ENCODE results near the gene ACSM4. TPM values are rescaled to one million over a fixed set of nuclear protein-coding genes. Genes with fewer than 3 reads are reported as not detected.

ACSM4 gene
- total RNA-seq, 1 donor from 2014 or later = not detected

DNA sequence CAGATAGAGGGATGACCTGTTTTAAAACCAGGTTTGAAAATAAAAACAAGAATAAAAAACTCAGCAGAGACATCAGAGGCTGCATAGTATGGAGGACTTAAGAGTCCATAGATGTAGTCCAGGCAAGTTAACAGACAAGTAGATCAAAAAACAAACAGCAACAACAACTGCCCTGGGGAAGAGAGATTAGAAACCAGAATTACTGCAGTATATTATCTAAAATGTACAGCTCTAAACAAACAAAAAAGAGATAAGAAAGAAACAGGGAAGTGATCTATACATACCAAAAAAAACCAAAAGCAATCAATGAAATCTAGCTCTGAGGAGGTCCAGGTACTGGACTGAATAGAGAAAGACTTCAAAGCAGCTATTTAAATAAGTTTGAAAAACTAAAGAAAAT lies 48.8 kb downstream of the ACSM4 start:
- Mint-ChIP-seq H3K36me3 (no peaks in the 10 kb centered on the region), H3K4me3 (no peak overlapping the region), H3K27me3 (ENCODE audit: low read depth) (peaks cover 32% of the 10 kb centered on the region), H3K9me3 (no peaks in the 10 kb centered on the region), H3K27ac (no peak overlapping the region), H3K4me1 (no peaks in the 10 kb centered on the region)
- TF ChIP-seq, protein P1, sequence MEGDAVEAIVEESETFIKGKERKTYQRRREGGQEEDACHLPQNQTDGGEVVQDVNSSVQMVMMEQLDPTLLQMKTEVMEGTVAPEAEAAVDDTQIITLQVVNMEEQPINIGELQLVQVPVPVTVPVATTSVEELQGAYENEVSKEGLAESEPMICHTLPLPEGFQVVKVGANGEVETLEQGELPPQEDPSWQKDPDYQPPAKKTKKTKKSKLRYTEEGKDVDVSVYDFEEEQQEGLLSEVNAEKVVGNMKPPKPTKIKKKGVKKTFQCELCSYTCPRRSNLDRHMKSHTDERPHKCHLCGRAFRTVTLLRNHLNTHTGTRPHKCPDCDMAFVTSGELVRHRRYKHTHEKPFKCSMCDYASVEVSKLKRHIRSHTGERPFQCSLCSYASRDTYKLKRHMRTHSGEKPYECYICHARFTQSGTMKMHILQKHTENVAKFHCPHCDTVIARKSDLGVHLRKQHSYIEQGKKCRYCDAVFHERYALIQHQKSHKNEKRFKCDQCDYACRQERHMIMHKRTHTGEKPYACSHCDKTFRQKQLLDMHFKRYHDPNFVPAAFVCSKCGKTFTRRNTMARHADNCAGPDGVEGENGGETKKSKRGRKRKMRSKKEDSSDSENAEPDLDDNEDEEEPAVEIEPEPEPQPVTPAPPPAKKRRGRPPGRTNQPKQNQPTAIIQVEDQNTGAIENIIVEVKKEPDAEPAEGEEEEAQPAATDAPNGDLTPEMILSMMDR (IDR thresholded peaks at IDR 0.05; ENCODE audit: unreplicated experiment) = no peak
- DNase-seq (ENCODE audit: low spot score in 2 of 2, unreplicated experiment in 2 of 2) = no peak

GRCh38 chr12:7354529-7354928 lies 50.7 kb downstream of the ACSM4 start:
- Mint-ChIP-seq H3K27me3 (ENCODE audit: low read depth) (peaks cover 28% of the 10 kb centered on the region), H3K9me3 (no peaks in the 10 kb centered on the region), H3K27ac (no peak overlapping the region), H3K4me1 (no peaks in the 10 kb centered on the region), H3K4me3 (no peak overlapping the region), H3K36me3 (no peaks in the 10 kb centered on the region)
- no peak for DNase-seq (ENCODE audit: low spot score in 2 of 2, unreplicated experiment in 2 of 2)
- TF ChIP-seq, protein P1 (IDR thresholded peaks at IDR 0.05; ENCODE audit: unreplicated experiment) = no peak

- TF ChIP-seq, protein P1 (IDR thresholded peaks at IDR 0.05; ENCODE audit: unreplicated experiment) = no peak
- H3K27ac Mint-ChIP-seq = no peak overlapping the region
- no peaks in the 10 kb centered on the region for H3K36me3 Mint-ChIP-seq
- DNase-seq (ENCODE audit: low spot score in 2 of 2, unreplicated experiment in 2 of 2) = no peak
- peaks cover 14% of the 10 kb centered on the region for H3K27me3 Mint-ChIP-seq (ENCODE audit: low read depth)
- no peak overlapping the region for H3K4me3 Mint-ChIP-seq
- H3K9me3 Mint-ChIP-seq = peaks cover 3% of the 10 kb centered on the region
- H3K4me1 Mint-ChIP-seq = no peaks in the 10 kb centered on the region
Measured at GRCh38 chr12:7361265-7361664, 57.4 kb downstream of the ACSM4 start.

- Mint-ChIP-seq H3K4me3 (no peak overlapping the region), H3K36me3 (no peaks in the 10 kb centered on the region), H3K27ac (no peak overlapping the region), H3K9me3 (peaks cover 3% of the 10 kb centered on the region), H3K27me3 (ENCODE audit: low read depth) (peaks cover 8% of the 10 kb centered on the region), H3K4me1 (no peaks in the 10 kb centered on the region)
- TF ChIP-seq, protein P1 (IDR thresholded peaks at IDR 0.05; ENCODE audit: unreplicated experiment) = no peak
- no peak for DNase-seq (ENCODE audit: low spot score in 2 of 2, unreplicated experiment in 2 of 2)
Measured at GRCh38 chr12:7362734-7363133, 58.9 kb downstream of the ACSM4 start.

DNA sequence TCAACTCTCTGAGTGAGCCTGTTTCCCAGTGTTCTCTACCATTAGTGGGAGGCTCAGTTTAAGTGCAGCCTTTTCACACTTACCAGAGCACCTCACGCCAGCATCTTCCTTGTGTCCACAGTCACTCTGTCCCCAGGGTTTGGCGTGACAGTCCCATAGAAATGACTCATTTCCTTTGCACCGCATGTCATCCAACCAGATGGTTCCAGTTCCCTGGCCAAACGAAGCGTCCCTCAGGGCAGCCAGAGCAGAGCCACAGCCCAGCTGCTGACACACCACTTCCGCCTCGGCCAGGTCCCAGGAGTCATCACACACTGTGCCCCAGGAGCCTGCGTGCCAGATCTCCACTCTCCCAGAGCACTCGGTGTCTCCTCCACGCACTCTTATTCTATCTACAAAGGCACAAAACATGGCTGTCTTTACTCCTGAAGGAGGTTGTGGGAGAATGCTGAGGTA lies 65.4 kb downstream of the ACSM4 start:
- H3K9me3 Mint-ChIP-seq = peaks cover 8% of the 10 kb centered on the region
- H3K36me3 Mint-ChIP-seq = no peaks in the 10 kb centered on the region
- no peak overlapping the region for H3K4me3 Mint-ChIP-seq
- DNase-seq (ENCODE audit: low spot score in 2 of 2, unreplicated experiment in 2 of 2) = no peak
- TF ChIP-seq, protein P1 (IDR thresholded peaks at IDR 0.05; ENCODE audit: unreplicated experiment) = no peak
- H3K27me3 Mint-ChIP-seq (ENCODE audit: low read depth) = peaks cover 11% of the 10 kb centered on the region
- H3K27ac Mint-ChIP-seq = no peak overlapping the region
- no peaks in the 10 kb centered on the region for H3K4me1 Mint-ChIP-seq

- TF ChIP-seq, protein P1 (IDR thresholded peaks at IDR 0.05; ENCODE audit: unreplicated experiment) = no peak
- Mint-ChIP-seq H3K9me3 (peaks cover 8% of the 10 kb centered on the region), H3K4me3 (no peak overlapping the region), H3K4me1 (no peaks in the 10 kb centered on the region), H3K36me3 (no peaks in the 10 kb centered on the region), H3K27ac (no peak overlapping the region), H3K27me3 (ENCODE audit: low read depth) (peaks cover 18% of the 10 kb centered on the region)
- no peak for DNase-seq (ENCODE audit: low spot score in 2 of 2, unreplicated experiment in 2 of 2)
Measured at GRCh38 chr12:7373226-7373625, 69.4 kb downstream of the ACSM4 start.
